Activated gamma-delta T cell (primary cell): ENCODE data around the gene CALR.
A peak's percentile ranks its signal among the peaks of the same experiment; 100 is the strongest.
"Not testable (repeated sequence)": the region's sequence is repeated elsewhere in the genome, so short reads cannot be mapped to it uniquely, and the experiment has no call there.

Experiments
- DNase-seq: peaks from one replicate; lab custom pipeline; 2025; lab: John Stamatoyannopoulos, UW

Gene CALR

GRCh38 chr19:12933287-12934072, 4.9 kb upstream of the CALR start, which contains the start of gene FARSA:
FARSA (minus strand) TSS chr19:12933711; CDS start chr19:12933696, 15 bp downstream.
- DNase-seq: peak; percentile 73

DNA sequence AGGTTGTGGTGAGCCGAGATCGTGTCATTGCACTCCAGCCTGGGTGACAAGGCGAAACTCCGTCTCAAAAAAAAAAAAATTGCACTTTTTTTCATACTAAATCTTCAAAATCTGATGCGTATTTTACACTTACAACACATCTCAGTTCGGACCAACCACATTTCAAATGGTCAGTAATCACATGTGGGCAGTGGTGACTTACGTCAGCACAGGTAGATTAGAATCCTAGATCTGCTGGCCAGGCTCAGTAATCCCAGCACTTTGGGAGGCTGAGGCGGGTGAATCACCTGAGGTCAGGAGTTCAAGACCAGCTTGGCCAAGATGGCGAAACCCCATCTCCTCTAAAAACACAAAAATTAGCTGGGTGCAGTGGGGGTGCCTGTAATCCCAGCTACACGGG, 3.3 kb upstream of the CALR start:
- DNase-seq: no peak

GRCh38 chr19:12936582-12936981, 1.8 kb upstream of the CALR start:
- DNase-seq: no peak

GRCh38 chr19:12937093-12937926, 1.1 kb upstream of the CALR start:
- DNase-seq: no peak

DNA sequence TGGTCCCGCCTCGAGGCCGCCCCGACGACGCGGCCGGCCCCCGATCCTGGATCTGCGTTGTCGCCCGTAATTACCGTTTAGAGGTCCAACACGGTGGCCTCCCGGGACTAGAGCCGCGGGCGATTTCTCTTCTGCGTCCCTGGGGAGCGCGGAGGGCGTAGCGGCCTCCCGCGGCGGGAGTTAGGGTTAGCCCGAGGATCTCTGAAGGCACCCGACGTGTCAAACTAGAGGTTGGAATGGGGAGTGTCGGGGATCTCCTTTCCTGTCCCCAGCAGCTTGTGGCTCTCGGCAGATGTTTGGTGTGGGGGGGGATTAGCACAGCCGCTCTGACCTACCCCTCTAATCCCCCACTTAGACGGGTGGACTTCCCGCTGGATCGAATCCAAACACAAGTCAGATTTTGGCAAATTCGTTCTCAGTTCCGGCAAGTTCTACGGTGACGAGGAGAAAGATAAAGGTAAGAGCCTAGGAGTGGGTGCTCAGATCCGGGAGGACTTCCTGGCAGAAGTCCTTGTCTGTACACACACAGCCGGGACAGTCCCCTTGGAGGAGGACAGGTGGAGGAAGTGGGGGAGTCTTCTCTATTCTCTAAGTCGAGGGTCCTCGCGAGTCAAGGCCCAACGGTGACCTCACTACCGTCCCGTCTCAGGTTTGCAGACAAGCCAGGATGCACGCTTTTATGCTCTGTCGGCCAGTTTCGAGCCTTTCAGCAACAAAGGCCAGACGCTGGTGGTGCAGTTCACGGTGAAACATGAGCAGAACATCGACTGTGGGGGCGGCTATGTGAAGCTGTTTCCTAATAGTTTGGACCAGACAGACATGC, 581 bp downstream of the CALR start:
- no peak for DNase-seq

GRCh38 chr19:12939975-12940423, 1.6 kb downstream of the CALR start:
- no peak for DNase-seq

- no peak for DNase-seq
Measured at GRCh38 chr19:12940897-12941296, 2.5 kb downstream of the CALR start.

DNA sequence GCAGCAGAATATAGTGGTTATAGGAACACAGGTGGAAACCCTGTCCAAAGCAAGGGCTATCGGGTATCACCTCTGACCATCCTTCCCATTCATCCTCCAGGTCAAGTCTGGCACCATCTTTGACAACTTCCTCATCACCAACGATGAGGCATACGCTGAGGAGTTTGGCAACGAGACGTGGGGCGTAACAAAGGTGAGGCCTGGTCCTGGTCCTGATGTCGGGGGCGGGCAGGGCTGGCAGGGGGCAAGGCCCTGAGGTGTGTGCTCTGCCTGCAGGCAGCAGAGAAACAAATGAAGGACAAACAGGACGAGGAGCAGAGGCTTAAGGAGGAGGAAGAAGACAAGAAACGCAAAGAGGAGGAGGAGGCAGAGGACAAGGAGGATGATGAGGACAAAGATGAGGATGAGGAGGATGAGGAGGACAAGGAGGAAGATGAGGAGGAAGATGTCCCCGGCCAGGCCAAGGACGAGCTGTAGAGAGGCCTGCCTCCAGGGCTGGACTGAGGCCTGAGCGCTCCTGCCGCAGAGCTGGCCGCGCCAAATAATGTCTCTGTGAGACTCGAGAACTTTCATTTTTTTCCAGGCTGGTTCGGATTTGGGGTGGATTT, 5.1 kb downstream of the CALR start:
- DNase-seq: no peak

- no peak for DNase-seq
Measured at GRCh38 chr19:12944104-12944674, 5.8 kb downstream of the CALR start.

DNA sequence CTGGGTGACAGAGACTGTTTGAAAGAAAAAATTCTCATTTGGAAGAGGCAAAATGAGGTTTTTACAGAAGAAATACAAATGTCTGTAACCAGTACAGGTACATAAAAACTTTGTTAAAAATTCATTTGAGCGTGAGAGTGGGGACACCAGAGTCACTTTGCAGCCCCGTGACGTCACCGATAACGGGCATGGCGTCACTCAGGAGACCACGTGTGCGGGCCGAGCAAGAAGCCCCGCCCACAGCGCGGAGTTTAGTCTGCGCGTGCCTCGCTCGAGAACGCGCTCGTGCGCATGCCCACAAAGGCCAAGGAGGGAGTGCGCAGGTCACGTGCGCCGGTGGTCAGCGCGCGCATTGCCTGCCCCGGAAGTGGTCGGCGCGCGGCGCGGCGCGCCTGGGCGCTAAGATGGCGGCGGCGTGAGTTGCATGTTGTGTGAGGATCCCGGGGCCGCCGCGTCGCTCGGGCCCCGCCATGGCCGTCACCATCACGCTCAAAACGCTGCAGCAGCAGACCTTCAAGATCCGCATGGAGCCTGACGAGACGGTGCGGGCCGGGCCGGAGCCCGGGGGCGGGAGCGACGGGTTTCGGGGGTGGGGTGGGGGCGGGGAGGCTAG, 7.2 kb downstream of the CALR start, which contains the start of gene RAD23A:
Gene RAD23A (plus strand): TSS at position 384 of the 613 bp plus-strand sequence. CDS start 87 bp downstream, at position 471.
- DNase-seq: peak; percentile 97

- peak; percentile 32 for DNase-seq
Measured at GRCh38 chr19:12946092-12946721, 7.8 kb downstream of the CALR start.

- DNase-seq: no peak
Measured at GRCh38 chr19:12946731-12947496, 8.5 kb downstream of the CALR start.

GRCh38 chr19:12947702-12948611, 9.5 kb downstream of the CALR start:
- DNase-seq: no peak

DNA sequence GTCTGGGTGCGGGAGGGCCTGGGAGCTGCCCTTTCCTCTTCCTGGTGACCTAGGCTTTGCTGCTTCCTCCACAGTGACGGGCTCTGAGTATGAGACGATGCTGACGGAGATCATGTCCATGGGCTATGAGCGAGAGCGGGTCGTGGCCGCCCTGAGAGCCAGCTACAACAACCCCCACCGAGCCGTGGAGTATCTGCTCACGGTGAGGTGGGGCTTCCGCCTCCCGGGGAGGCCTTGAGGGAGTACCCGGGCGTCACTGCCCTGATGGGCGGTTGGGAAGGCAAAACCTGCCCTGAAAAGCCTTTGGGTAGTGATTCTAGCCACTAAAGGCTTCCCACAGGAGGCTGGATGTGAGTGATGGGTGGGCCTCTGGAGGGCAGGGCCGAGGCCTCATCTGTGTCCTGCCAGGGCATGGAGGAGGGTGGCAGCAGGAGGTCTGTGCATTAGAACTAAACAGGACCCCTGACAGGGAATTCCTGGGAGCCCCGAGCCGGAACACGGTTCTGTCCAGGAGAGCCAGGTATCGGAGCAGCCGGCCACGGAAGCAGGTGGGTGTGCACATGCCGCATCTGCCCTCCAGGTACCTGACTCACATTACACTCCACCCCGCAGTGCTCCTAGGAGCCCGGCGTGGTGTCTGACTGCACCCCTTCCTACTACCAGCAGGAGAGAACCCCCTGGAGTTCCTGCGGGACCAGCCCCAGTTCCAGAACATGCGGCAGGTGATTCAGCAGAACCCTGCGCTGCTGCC, 10.4 kb downstream of the CALR start:
- DNase-seq: no peak

DNA sequence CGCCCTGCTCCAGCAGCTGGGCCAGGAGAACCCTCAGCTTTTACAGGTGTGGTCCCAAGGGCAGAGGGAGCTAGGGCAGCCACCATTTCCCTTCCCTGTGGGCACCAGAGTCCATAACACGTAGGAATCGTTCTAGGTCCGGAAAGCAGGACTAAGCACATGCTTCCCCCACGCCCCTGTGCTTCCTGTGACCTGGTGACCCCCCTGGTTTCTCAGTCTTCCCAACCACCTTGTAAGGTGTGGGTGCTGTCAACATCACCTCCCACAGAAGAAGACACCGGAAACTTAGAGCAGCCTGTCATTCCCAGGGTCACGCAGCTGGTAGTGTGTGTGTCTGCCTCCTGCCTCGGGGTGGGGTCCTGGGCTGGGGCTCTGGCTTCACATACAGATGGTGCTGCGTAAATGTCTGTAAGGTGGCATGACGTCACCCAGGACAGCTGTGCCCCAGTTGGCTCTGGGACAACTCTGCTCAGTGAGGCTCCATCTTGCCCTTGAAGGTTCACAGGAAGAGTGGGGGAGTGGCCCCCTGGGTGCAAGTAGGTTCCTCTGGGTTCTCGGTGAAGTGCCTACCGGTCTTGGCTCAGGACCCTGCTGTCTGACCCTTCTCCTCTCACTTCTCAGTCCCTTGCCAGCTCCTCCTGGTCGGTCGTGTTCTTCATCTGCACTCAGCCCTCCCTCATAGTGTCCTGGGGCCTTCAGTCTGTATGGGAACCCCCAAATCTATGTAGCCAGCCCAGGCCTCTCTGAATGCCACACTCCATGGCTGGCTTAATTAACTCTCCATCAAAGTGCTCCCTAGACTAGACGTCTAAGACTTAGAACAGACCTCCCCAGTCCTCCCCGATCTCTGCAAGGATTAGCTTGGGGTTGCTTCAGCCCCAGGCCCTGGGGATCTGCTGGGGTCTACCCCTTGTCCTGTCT, 11.2 kb downstream of the CALR start:
- DNase-seq: no peak

GRCh38 chr19:12952050-12952449, 13.6 kb downstream of the CALR start:
- not testable (repeated sequence) for DNase-seq
